Measurements from ENCODE around the gene USP36. TPM values are rescaled to one million over a fixed set of nuclear protein-coding genes. Genes with fewer than 3 reads are reported as not detected.

The USP36 gene
- total RNA-seq, 4 donors from 2014 or later: 38.3 to 60.7 (median 51.1) TPM

GRCh38 chr17:78884148-78884825 lies 43.7 kb upstream of the USP36 start:
- no peak for TF ChIP-seq CTCF (IDR thresholded peaks at IDR 0.05; ENCODE audit: low read depth)

- TF ChIP-seq CTCF (IDR thresholded peaks at IDR 0.05; ENCODE audit: low read depth): no peak
These were observed 43.0 kb upstream of the USP36 start for GRCh38 chr17:78883533-78884131.

GRCh38 chr17:78883089-78883532 lies 42.5 kb upstream of the USP36 start:
- no peak for TF ChIP-seq CTCF (IDR thresholded peaks at IDR 0.05; ENCODE audit: low read depth)

- no peak for TF ChIP-seq CTCF (IDR thresholded peaks at IDR 0.05; ENCODE audit: low read depth)
These were observed 42.0 kb upstream of the USP36 start for GRCh38 chr17:78882540-78883088.

- TF ChIP-seq CTCF (IDR thresholded peaks at IDR 0.05; ENCODE audit: low read depth): no peak
These were observed 39.1 kb upstream of the USP36 start for GRCh38 chr17:78879635-78880186.

GRCh38 chr17:78878871-78879527 lies 38.4 kb upstream of the USP36 start:
- no peak for TF ChIP-seq CTCF (IDR thresholded peaks at IDR 0.05; ENCODE audit: low read depth)

- TF ChIP-seq CTCF (IDR thresholded peaks at IDR 0.05; ENCODE audit: low read depth): no peak
These were observed 37.6 kb upstream of the USP36 start for GRCh38 chr17:78878261-78878660.

Data from subcutaneous adipose tissue (tissue), 4 donors.